Suprapubic skin (tissue), 3 donors: ENCODE results near the gene MISP.

ENCODE experiments used
- EP300 ChIP-seq: sonication (generic); formaldehyde crosslinking; IDR thresholded peaks from one replicate; pipeline ENCODE4 v1.6.1; 2017; ENCODE audit warnings: antibody characterized with exemption
- TF ChIP-seq, protein P1 (sequence below), 2 donors: fragments of 200-600 bp in 1 of 2; fragments of 450-650 bp in 1 of 2; sonication (generic) in 1 of 2; IDR thresholded peaks; one replicate each; pipeline ENCODE4 v1.5.1; 2016 to 2019; ENCODE audit warnings: antibody characterized with exemption in 2 of 2, mild to moderate bottlenecking in 1 of 2, moderate library complexity in 1 of 2

DNA sequence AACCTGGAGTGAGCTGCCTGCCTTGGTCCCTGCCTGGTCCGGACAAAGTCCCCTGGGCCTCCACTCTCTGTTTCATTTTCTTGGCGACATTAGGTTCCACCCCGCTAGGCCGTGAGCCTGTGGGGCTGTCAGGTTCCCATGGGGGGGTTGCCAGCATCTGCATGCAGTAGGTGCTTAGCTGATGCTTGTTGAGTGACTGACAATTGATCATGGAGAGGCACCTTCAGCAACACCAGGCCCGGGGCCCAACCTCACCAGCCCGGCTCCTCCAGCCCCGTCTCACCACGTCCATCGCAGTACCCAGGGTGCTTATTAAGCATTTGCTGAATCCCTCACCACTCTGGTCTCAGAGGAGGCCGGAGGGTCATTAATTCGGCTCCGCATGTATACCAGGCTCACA, 13.4 kb downstream of the MISP start:
- TF ChIP-seq, protein P1, sequence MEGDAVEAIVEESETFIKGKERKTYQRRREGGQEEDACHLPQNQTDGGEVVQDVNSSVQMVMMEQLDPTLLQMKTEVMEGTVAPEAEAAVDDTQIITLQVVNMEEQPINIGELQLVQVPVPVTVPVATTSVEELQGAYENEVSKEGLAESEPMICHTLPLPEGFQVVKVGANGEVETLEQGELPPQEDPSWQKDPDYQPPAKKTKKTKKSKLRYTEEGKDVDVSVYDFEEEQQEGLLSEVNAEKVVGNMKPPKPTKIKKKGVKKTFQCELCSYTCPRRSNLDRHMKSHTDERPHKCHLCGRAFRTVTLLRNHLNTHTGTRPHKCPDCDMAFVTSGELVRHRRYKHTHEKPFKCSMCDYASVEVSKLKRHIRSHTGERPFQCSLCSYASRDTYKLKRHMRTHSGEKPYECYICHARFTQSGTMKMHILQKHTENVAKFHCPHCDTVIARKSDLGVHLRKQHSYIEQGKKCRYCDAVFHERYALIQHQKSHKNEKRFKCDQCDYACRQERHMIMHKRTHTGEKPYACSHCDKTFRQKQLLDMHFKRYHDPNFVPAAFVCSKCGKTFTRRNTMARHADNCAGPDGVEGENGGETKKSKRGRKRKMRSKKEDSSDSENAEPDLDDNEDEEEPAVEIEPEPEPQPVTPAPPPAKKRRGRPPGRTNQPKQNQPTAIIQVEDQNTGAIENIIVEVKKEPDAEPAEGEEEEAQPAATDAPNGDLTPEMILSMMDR (IDR thresholded peaks at IDR 0.05), result no peak
- TF ChIP-seq EP300, result no peak
